Immature natural killer cell (primary cell): Measurements from ENCODE around the gene RAD54L. TPM values are rescaled to one million over a fixed set of nuclear protein-coding genes. Genes with fewer than 3 reads are reported as not detected.
"Not testable (repeated sequence)": the region's sequence is repeated elsewhere in the genome, so short reads cannot be mapped to it uniquely, and the experiment has no call there.

Experiments used
- DNase-seq, 3 donors: peaks; one replicate each; pipeline ENCODE4 v3.0.0; 2022; ENCODE audit warnings: mixed read lengths in 1 of 3
- H3K27ac Mint-ChIP-seq, 6 donors: one replicate each; pipeline ENCODE4 v1.8.0; 2020; ENCODE audit warnings: mixed read lengths in 6 of 6, mild to moderate bottlenecking in 5 of 6, inconsistent platforms in 4 of 6, moderate library complexity in 3 of 6
- H3K27me3 Mint-ChIP-seq, 3 donors: one replicate each; pipeline ENCODE4 v1.8.0; 2020 to 2021; ENCODE audit warnings: low read depth in 3 of 3, mild to moderate bottlenecking in 3 of 3, mixed read lengths in 3 of 3, moderate library complexity in 3 of 3, inconsistent platforms in 1 of 3
- H3K36me3 Mint-ChIP-seq, 3 donors: one replicate each; pipeline ENCODE4 v1.8.0; 2020; ENCODE audit warnings: mixed read lengths in 3 of 3, inconsistent platforms in 2 of 3, mild to moderate bottlenecking in 2 of 3
- H3K4me1 Mint-ChIP-seq, 2 donors: one replicate each; pipeline ENCODE4 v1.8.0; 2020; ENCODE audit warnings: inconsistent platforms in 2 of 2, mild to moderate bottlenecking in 2 of 2, mixed read lengths in 2 of 2, moderate library complexity in 1 of 2
- H3K4me3 Mint-ChIP-seq, 5 donors: one replicate each; pipeline ENCODE4 v1.8.0; 2020; ENCODE audit warnings: mild to moderate bottlenecking in 5 of 5, mixed read lengths in 5 of 5, inconsistent platforms in 3 of 5, moderate library complexity in 3 of 5
- H3K9me3 Mint-ChIP-seq, 6 donors: one replicate each; pipeline ENCODE4 v1.8.0; 2020; ENCODE audit warnings: mild to moderate bottlenecking in 6 of 6, mixed read lengths in 6 of 6, inconsistent platforms in 4 of 6, moderate library complexity in 3 of 6
- polyA plus RNA-seq, 3 donors: library from polyadenylated mRNA; unstranded; fragments of 300-500 nt; fragmentation: Illumina TruSeq; gene quantifications; one replicate each; pipeline ENCODE4 v1.2.3, GENCODE V29; 2021

Gene RAD54L
- polyA plus RNA-seq, 3 donors from 2014 or later: 0.51 to 0.90 TPM; not detected in 1

DNA sequence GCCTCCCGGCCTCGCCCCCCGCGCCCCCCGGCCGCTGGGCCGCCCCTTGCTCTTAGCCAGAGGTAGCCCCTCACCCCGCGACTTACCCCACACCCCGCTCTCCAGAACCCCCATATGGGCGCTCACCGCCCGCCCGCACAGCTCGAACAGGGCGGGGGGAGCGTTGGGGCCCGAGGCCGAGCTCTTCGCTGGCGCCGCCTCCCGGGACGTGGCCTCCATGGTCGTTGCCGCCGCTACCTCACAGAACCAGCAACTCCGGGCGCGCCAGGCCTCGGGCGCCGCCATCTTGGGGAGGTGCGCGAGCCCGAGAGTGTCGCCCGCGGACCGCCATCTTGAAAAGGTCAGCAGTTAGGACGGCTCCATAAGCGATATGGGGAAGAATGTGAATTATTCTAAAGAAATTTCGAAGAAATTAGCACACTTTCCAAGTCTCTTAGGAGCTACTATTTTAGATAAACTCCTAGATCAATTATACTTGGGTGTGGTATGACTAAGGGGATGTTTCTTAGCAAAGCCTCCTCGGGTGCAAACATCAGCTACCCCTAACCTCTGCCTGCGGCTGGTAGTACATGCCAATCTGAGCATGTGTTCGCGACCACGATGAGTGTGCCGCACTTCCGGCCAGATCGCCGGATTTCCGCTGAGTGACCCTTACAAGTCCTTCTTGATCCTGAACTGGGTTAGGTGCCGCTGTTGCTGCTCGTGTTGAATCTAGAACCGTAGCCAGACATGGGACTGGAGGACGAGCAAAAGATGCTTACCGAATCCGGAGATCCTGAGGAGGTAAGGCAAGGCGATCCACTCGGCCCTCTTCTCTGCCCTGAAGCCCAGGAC, 55.7 kb downstream of the RAD54L start, which contains the start of the genes LRRC41 and UQCRH:
Gene LRRC41, minus strand, starts transcription at position 579 of the 834 bp plus-strand sequence. Its CDS starts 294 bp downstream, at position 285.
Gene UQCRH, plus strand, starts transcription at position 661 of the 834 bp plus-strand sequence. Its CDS starts 69 bp downstream, at position 730.
- Mint-ChIP-seq H3K27ac (peak within 1 kb of the TSS; percentile 95 to 99 (median 98)), H3K9me3 (no peaks in the 10 kb centered on the region), H3K4me1 (peaks cover 44 to 61% of the 10 kb centered on the region in 2 donors), H3K4me3 (peak within 1 kb of the TSS; percentile 96 to 98 (median 97)), H3K27me3 (peaks cover 0 to 6% (median 3%) of the 10 kb centered on the region in 3 donors), H3K36me3 (no peaks in the 10 kb centered on the region)
- peak; percentile 94 to 95 (median 95) for DNase-seq

DNA sequence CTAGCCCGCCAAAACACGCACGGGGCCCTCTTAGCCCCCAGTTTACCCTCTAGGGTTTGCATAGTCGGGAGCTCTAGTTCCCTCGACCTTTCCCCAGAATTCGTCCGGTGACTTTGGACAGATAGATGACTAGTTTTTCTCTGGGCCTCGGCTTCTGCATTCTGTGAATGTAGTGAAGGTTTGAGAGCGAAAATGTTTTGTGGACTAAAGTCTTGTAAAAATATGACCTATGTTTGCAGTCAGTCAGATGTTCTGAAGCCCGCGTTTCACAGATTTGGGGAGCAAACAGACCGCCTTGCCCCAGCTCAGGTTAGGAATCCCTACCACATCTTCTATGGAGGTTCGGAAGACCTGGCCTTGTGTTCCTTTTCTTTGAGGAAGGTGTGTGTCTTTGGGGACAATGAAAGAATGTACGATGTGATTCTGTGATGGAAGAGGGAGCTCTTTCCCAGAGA, 56.3 kb downstream of the RAD54L start:
- Mint-ChIP-seq H3K4me1 (peaks cover 44 to 63% of the 10 kb centered on the region in 2 donors), H3K27me3 (peaks cover 0 to 6% (median 3%) of the 10 kb centered on the region in 3 donors), H3K4me3 (peak overlapping the region; percentile 96 to 98 (median 97)), H3K9me3 (no peaks in the 10 kb centered on the region), H3K36me3 (peaks cover 0 to 2% (median 0%) of the 10 kb centered on the region in 3 donors), H3K27ac (peak overlapping the region; percentile 95 to 99 (median 98))
- DNase-seq: no peak

DNA sequence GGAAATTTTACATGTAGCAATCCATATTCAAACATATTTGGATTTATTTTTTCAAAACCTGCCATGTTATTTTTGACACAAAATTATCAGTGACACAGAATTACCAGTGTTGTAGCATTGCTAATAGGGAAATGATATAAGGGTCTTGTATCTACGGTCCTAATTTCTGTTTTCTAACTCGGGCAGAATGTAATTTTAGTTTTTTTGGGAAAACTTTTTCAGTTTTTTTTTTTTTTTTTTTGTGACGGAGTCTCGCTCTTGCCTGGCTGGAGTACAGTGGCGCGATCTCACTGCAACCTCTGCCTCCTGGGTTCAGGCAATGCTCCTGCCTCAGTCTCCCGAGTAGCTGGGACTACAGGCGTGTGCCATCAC, 58.6 kb downstream of the RAD54L start:
- Mint-ChIP-seq H3K27me3 (peaks cover 0 to 6% (median 3%) of the 10 kb centered on the region in 3 donors), H3K27ac (no peak overlapping the region), H3K4me3 (peak overlapping the region in 3 of 5 donors; percentile 18 to 49 (median 27)), H3K9me3 (no peaks in the 10 kb centered on the region), H3K36me3 (peaks cover 6 to 15% (median 7%) of the 10 kb centered on the region in 3 donors), H3K4me1 (peaks cover 35 to 51% of the 10 kb centered on the region in 2 donors)
- DNase-seq: no peak

DNA sequence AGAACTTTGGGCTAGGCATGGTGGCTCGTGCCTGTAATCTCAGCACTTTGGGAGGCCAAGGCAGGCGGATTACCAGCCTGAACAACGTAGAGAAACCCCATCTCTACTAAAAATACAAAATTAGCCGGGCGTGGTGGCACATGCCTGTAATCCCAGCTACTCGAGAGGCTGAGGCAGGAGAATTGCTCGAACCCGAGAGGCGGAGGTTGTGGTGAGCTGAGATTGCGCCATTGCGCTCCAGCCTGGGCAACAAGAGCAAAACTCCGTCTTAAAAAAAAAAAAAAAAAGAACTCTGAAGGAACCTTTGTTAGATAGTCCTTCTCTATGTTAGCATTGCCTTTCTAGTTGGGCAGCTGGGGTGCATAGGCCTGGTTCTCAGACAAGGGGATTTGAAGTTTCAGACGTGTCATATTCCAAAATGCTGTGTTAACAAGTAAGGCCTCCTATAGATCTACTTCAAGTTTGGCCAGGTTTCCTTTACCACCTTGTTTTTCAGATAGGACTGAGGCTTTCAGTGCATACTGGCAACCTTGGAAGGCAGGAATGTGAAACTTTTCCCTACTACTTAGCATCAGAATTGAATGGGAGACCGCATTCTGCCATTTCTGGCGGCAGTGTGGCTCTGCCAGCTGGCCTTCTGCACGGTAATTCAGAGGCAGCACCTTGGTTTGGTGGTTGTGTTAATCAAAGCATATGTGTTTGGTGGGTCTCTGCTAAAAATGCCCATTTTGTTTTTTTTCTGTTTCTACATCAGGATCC, 62.0 kb downstream of the RAD54L start:
- peaks cover 14 to 31% of the 10 kb centered on the region in 2 donors for H3K4me1 Mint-ChIP-seq
- peaks cover 9 to 28% (median 15%) of the 10 kb centered on the region in 3 donors for H3K36me3 Mint-ChIP-seq
- no peak for DNase-seq
- H3K4me3 Mint-ChIP-seq: no peak overlapping the region
- H3K27me3 Mint-ChIP-seq: peaks cover 0 to under 1% (median 0%) of the 10 kb centered on the region in 3 donors
- peak overlapping the region in 1 of 6 donors; percentile 2 for H3K27ac Mint-ChIP-seq
- no peaks in the 10 kb centered on the region for H3K9me3 Mint-ChIP-seq

DNA sequence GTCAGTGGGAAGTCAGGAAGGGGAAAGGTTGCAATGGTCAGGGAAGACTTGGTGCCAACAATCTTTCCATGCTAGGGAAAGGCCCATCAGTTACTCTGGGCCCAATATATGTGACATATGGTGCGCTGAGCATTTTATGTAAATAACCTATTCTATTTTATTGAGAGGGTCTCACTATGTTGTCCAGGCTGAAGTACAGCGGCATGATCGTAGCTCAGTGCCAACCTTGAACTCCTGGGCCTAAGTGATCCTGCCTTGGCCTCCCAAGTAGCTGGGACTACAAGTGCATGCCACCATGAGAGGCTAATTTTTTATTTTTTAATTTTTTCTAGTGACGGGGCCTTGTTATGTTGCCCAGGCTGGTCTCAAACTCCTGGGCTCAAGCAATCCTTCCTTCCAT, 62.8 kb downstream of the RAD54L start:
- Mint-ChIP-seq H3K27ac (no peak overlapping the region), H3K9me3 (no peaks in the 10 kb centered on the region), H3K4me3 (no peak overlapping the region), H3K27me3 (peaks cover 0 to 2% (median 0%) of the 10 kb centered on the region in 3 donors), H3K36me3 (peaks cover 9 to 31% (median 17%) of the 10 kb centered on the region in 3 donors), H3K4me1 (peaks cover 12 to 26% of the 10 kb centered on the region in 2 donors)
- no peak for DNase-seq

DNA sequence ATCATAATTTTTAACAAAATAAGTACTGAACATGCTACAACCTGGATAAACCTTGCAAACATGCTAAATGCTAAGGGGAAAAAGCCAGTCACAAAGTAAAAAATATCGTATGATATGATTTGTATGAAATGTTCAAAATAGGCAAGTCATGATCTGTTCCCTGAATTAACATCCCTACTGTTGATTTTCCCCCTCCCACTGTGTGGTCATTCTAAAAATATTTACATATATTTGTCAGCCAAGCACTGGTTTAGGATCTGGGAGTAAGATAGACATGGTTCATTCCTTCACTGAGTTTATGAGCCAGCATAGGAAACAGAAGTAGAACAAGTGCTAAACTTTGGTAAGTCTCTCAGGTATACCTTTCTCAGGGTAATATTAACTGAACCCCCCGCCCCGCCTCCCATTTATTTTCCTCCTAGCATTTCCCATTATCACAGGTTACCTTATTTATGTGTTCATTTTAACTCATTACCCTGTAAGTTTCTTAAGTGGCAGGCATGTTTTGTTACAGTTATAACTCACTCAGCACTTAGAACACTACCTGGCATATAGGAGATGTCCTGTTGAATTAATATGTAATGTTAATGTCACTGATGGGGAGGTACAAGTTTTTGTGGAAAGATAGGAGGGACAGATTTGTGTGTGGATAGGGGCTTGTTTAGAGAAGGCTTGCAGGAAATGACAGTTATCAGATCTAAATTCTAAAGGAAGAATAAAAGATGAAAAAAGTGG, 68.3 kb downstream of the RAD54L start:
- Mint-ChIP-seq H3K27ac (peak overlapping the region in 2 of 6 donors; percentile 14 to 38), H3K4me1 (no peaks in the 10 kb centered on the region), H3K9me3 (no peaks in the 10 kb centered on the region), H3K27me3 (peaks cover 0 to 2% (median 0%) of the 10 kb centered on the region in 3 donors), H3K4me3 (no peak overlapping the region), H3K36me3 (peaks cover 10 to 29% (median 12%) of the 10 kb centered on the region in 3 donors)
- DNase-seq: no peak

DNA sequence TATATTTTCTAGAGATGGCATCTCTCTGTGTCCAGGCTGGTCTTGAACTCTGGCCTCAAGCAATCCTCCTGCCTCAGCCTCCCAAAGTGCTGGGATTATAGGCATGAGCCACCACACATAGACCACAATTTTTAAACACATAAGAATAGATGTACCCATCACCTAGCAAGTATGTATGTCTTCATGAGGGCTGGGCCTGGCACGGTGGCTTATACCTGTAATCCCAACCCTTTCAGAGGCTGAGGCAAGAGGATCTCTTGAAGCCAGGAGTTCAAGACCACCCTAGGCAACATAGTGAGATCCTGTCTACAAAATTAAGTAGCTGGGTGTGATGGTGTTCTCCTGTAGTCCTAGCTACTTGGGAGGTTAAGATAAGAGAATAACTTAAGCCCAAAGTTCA, 69.8 kb downstream of the RAD54L start:
- peaks cover 10 to 25% (median 12%) of the 10 kb centered on the region in 3 donors for H3K36me3 Mint-ChIP-seq
- no peaks in the 10 kb centered on the region for H3K4me1 Mint-ChIP-seq
- H3K27ac Mint-ChIP-seq: peak overlapping the region in 2 of 6 donors; percentile 35 to 45
- H3K4me3 Mint-ChIP-seq: no peak overlapping the region
- peaks cover 0 to 2% (median 0%) of the 10 kb centered on the region in 3 donors for H3K27me3 Mint-ChIP-seq
- DNase-seq: no peak
- H3K9me3 Mint-ChIP-seq: no peaks in the 10 kb centered on the region

DNA sequence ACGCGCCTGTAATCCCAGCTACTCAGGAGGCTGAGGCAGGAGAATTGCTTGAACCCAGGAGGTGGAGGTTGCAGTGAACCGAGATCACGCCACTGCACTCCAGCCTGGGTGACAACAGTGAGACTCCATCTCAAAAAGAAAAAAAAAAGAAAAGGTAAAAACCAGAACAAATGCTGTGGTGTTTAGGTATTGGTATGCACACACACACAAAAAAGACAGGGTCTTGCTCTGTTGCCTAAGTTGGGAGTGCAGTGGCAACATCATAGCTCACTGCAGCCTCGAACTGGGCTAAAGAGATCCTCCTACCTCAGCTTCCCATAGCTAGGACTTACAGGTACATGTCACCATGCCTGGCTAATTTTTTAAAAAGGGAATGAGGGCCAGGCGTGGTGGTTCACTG, 71.7 kb downstream of the RAD54L start:
- peaks cover 4 to 16% (median 9%) of the 10 kb centered on the region in 3 donors for H3K36me3 Mint-ChIP-seq
- H3K27ac Mint-ChIP-seq, H3K27me3 Mint-ChIP-seq, H3K4me1 Mint-ChIP-seq, H3K9me3 Mint-ChIP-seq, H3K4me3 Mint-ChIP-seq, DNase-seq: not testable (repeated sequence)

DNA sequence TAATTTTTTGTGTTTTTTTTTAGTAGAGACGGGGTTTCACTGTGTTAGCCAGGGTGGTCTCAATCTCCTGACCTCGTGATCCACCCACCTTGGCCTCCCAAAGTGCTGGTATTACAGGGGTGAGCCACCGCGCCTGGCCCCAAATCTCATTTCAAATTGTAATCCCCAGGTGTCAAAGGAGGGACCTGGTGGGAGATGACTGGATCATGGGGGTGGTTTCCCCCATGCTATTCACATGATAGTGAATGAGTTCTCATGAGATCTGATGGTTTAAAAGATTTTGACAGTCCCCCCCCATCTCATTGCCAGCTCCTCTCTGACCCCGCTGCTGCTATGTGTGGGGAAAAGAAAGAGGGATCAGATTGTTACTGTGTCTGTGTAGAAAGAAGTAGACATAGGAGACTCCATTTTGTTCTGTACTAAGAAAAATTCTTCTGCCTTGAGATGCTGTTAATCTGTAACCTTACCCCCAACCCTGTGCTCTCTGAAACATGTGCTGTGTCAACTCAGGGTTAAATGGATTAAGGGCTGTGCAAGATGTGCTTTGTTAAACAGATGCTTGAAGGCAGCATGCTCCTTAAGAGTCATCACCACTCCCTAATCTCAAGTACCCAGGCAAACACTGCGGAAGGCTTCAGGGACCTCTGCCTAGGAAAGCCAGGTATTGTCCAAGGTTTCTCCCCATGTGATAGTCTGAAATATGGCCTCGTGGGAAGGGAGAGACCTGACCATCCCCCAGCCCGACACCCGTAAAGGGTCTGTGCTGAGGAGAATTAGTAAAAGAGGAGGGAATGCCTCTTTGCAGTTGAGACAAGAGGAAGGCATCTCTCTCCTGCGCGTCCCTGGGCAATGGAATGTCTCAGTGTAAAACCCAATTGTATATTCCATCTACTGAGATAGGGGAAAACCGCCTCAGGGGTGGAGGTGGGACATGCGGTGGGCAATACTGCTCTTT, 72.7 kb downstream of the RAD54L start:
- not testable (repeated sequence) for H3K4me3 Mint-ChIP-seq, DNase-seq, H3K27ac Mint-ChIP-seq, H3K4me1 Mint-ChIP-seq, H3K9me3 Mint-ChIP-seq, H3K27me3 Mint-ChIP-seq
- peaks cover 0 to 11% (median 9%) of the 10 kb centered on the region in 3 donors for H3K36me3 Mint-ChIP-seq

DNA sequence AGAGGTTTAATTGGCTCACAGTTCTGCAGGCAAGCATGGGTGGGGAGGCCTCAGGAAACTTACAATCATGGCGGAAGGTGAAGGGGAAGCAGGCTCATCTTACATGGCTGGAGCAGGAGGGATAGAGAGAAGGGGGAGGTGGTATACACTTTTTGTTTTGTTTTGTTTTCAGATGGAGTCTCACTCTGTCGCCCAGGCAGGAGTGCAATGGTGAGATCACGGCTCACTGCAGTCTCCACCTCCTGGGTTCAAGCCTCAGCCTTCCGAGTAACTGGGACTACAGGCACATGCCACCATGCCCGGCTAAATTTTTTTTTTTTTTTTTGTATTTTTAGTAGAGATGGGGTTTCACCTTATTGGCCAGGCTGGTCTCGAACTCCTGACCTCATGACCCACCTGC, 74.6 kb downstream of the RAD54L start:
- H3K4me3 Mint-ChIP-seq, H3K36me3 Mint-ChIP-seq, H3K27me3 Mint-ChIP-seq, H3K9me3 Mint-ChIP-seq, H3K27ac Mint-ChIP-seq, DNase-seq, H3K4me1 Mint-ChIP-seq: not testable (repeated sequence)

DNA sequence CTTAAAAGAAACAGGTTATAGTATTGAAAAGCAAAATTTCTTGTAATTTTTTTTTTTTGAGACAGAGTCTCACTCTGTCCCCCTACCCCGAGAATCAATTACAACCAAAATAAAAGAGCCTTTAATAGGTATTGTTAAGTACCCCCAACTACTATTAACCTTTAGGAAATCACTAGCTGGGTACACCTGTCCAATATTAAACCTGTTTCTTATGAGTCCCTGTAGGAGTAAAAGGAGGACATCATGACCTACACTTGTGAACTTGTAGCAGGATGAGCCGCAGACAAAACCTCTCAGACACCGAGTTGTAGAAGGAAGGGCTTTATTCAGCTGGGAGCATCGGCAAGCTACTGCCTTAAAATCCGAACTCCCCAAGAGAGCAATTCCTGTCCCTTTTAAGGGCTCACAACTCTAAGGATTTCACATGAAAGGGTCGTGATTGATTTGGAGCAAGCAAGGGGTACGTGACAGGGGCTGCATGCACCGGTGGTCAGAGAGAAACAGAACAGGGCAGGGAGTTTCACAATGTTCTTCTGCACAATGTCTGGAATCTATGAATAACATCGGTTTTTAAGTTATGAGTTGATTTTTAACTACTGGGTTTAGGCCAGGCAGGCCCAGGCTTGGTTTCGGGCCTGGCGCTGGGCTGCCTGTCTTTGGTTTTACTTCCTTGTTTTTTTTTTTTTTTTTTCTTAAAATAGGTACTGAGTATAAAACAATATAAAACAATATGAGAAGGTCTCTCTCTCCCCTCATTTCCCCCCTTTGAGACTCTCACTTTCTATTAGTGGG, 77.9 kb downstream of the RAD54L start:
- H3K4me1 Mint-ChIP-seq, H3K27me3 Mint-ChIP-seq, H3K9me3 Mint-ChIP-seq, DNase-seq, H3K27ac Mint-ChIP-seq, H3K4me3 Mint-ChIP-seq, H3K36me3 Mint-ChIP-seq: not testable (repeated sequence)
